Glutamatergic neuron (in vitro differentiated cells): ENCODE measurements around the gene CCDC117. TPM values are rescaled to one million over a fixed set of nuclear protein-coding genes. Genes with fewer than 3 reads are reported as not detected.

ENCODE experiments used
- DNase-seq: peaks from one replicate; pipeline ENCODE4 v3.0.0; 2022
- H3K27ac Mint-ChIP-seq: one replicate; pipeline ENCODE4 v1.8.0; 2020; ENCODE audit warnings: mild to moderate bottlenecking, mixed read lengths, inconsistent platforms; ENCODE audit not compliant: unreplicated experiment
- H3K27me3 Mint-ChIP-seq: one replicate; pipeline ENCODE4 v1.8.0; 2020; ENCODE audit warnings: mild to moderate bottlenecking, moderate library complexity, mixed read lengths, inconsistent platforms; ENCODE audit not compliant: unreplicated experiment
- H3K36me3 Mint-ChIP-seq: one replicate; pipeline ENCODE4 v1.8.0; 2020; ENCODE audit warnings: mild to moderate bottlenecking, mixed read lengths, inconsistent platforms; ENCODE audit not compliant: unreplicated experiment
- H3K4me1 Mint-ChIP-seq: one replicate; pipeline ENCODE4 v1.8.0; 2020; ENCODE audit warnings: mild to moderate bottlenecking, low read depth, mixed read lengths, inconsistent platforms; ENCODE audit not compliant: unreplicated experiment
- H3K4me3 Mint-ChIP-seq: one replicate; pipeline ENCODE4 v1.8.0; 2020; ENCODE audit warnings: mild to moderate bottlenecking, mixed read lengths, inconsistent platforms; ENCODE audit not compliant: unreplicated experiment
- H3K9me3 Mint-ChIP-seq: one replicate; pipeline ENCODE4 v1.8.0; 2020; ENCODE audit warnings: mild to moderate bottlenecking, moderate library complexity, mixed read lengths, inconsistent platforms; ENCODE audit not compliant: unreplicated experiment
- CTCF ChIP-seq: fragments of 200-600 bp; sonication (generic); IDR thresholded peaks from one replicate; pipeline ENCODE4 v1.5.0; 2021; ENCODE audit not compliant: partially characterized antibody, unreplicated experiment
- total RNA-seq: library from RNA; stranded (reverse); fragmentation: NEBNext Ultra II Directional; extraction: Animal tissue kit (Norgen Biotek cat#: 25700); gene quantifications from one replicate; pipeline ENCODE4 v1.2.1, GENCODE V29; 2021; ENCODE audit not compliant: unreplicated experiment

Gene CCDC117
- total RNA-seq, 1 donor from 2014 or later = 11.7 TPM

GRCh38 chr22:28771195-28771791 lies 1.2 kb upstream of the CCDC117 start:
- DNase-seq = no peak
- no peaks in the 10 kb centered on the region for H3K36me3 Mint-ChIP-seq
- H3K9me3 Mint-ChIP-seq = peaks cover 2% of the 10 kb centered on the region
- TF ChIP-seq CTCF = no peak
- peaks cover 5% of the 10 kb centered on the region for H3K4me1 Mint-ChIP-seq
- no peak overlapping the region for H3K27ac Mint-ChIP-seq
- no peak overlapping the region for H3K4me3 Mint-ChIP-seq
- H3K27me3 Mint-ChIP-seq = peaks cover 4% of the 10 kb centered on the region

- H3K27ac Mint-ChIP-seq = peak overlapping the region; percentile 45
- no peak for TF ChIP-seq CTCF
- H3K36me3 Mint-ChIP-seq = no peaks in the 10 kb centered on the region
- DNase-seq = no peak
- peak overlapping the region; percentile 92 for H3K4me3 Mint-ChIP-seq
- H3K4me1 Mint-ChIP-seq = peaks cover 5% of the 10 kb centered on the region
- H3K27me3 Mint-ChIP-seq = peaks cover 4% of the 10 kb centered on the region
- H3K9me3 Mint-ChIP-seq = peaks cover 2% of the 10 kb centered on the region
These were observed 969 bp downstream of the CCDC117 start for GRCh38 chr22:28773461-28773867.

GRCh38 chr22:28774378-28774777 lies 1.9 kb downstream of the CCDC117 start:
- no peak for TF ChIP-seq CTCF
- Mint-ChIP-seq H3K4me3 (no peak overlapping the region), H3K36me3 (no peaks in the 10 kb centered on the region), H3K9me3 (peaks cover 2% of the 10 kb centered on the region), H3K27ac (no peak overlapping the region), H3K4me1 (peaks cover 5% of the 10 kb centered on the region), H3K27me3 (peaks cover 4% of the 10 kb centered on the region)
- DNase-seq = no peak

GRCh38 chr22:28779833-28780232 lies 7.3 kb downstream of the CCDC117 start:
- Mint-ChIP-seq H3K4me3 (no peak overlapping the region), H3K36me3 (no peaks in the 10 kb centered on the region), H3K4me1 (no peaks in the 10 kb centered on the region), H3K27ac (no peak overlapping the region), H3K9me3 (no peaks in the 10 kb centered on the region), H3K27me3 (no peaks in the 10 kb centered on the region)
- TF ChIP-seq CTCF = no peak
- no peak for DNase-seq

GRCh38 chr22:28780296-28780695 lies 7.8 kb downstream of the CCDC117 start:
- DNase-seq = no peak
- no peak for TF ChIP-seq CTCF
- Mint-ChIP-seq H3K4me3 (no peak overlapping the region), H3K27me3 (no peaks in the 10 kb centered on the region), H3K36me3 (no peaks in the 10 kb centered on the region), H3K27ac (no peak overlapping the region), H3K4me1 (no peaks in the 10 kb centered on the region), H3K9me3 (no peaks in the 10 kb centered on the region)
